Stomach (tissue), 9 donors: ENCODE results near the gene SLC5A5. TPM values are rescaled to one million over a fixed set of nuclear protein-coding genes. Genes with fewer than 3 reads are reported as not detected.

Experiments
- DNase-seq, 2 donors: peaks; one replicate each; pipeline versions ENCODE4 v3.0.0 to v3.0.0-alpha.2; 2013 to 2019
- H3K27ac ChIP-seq, 5 donors: fragments of 200-600 bp in 4 of 5; sonication (generic) in 4 of 5; one replicate each; pipeline ENCODE4 v1.5.1; 2013 to 2019; ENCODE audit warnings: mild to moderate bottlenecking in 1 of 5, moderate library complexity in 1 of 5
- H3K27me3 ChIP-seq, 3 donors: fragments of 200-600 bp; sonication (generic); one replicate each; pipeline ENCODE4 v1.5.1; 2017 to 2019; ENCODE audit warnings: mixed run types in 1 of 3
- H3K36me3 ChIP-seq, 4 donors: fragments of 200-600 bp; sonication (generic); 1 replicate in 3 of 4; 2 replicates in 1 of 4; pipeline ENCODE4 v1.5.1; 2016 to 2019
- H3K4me1 ChIP-seq, 4 donors: fragments of 200-600 bp; sonication (generic); one replicate each; pipeline ENCODE4 v1.5.1; 2016 to 2019
- H3K4me3 ChIP-seq, 4 donors: fragments of 200-600 bp; sonication (generic) in 3 of 4; one replicate each; pipeline ENCODE4 v1.5.1; 2016 to 2019; ENCODE audit warnings: mild to moderate bottlenecking in 1 of 4
- H3K9me3 ChIP-seq, 4 donors: fragments of 200-600 bp; sonication (generic); one replicate each; pipeline ENCODE4 v1.5.1; 2016 to 2019
- EP300 ChIP-seq: sonication (generic); formaldehyde crosslinking; IDR thresholded peaks from one replicate; pipeline ENCODE4 v1.6.1; 2017; ENCODE audit warnings: antibody characterized with exemption
- POLR2A ChIP-seq, 4 donors: fragments of 450-650 bp; IDR thresholded peaks; one replicate each; pipeline ENCODE4 v1.6.1; 2016; ENCODE audit warnings: antibody characterized with exemption in 4 of 4, control low read depth in 2 of 4, mild to moderate bottlenecking in 1 of 4, moderate library complexity in 1 of 4
- POLR2AphosphoS5 ChIP-seq, 3 donors: sonication (generic); formaldehyde crosslinking; IDR thresholded peaks; one replicate each; pipeline ENCODE4 v1.6.1; 2016; ENCODE audit warnings: antibody characterized with exemption in 3 of 3
- WGBS, 5 donors: extraction: QIAGEN DNeasy Blood & Tissue Kit in 3 of 5; methylation state at CpG; one replicate each; pipeline versions ENCODE4 v1.1.5 to v1.1.7; 2013 to 2018; 5-methylcytosine and 5-hydroxymethylcytosine counted together
- intact Hi-C: fragments of 100-400 bp; cut with DNase I; formaldehyde crosslinking; loops from one replicate; pipeline ENCODE4 v1.15.1; 2023; ENCODE audit warnings: low total_unique reads
- polyA plus RNA-seq, 3 donors: library from polyadenylated mRNA; stranded (reverse); fragments of 200-250 nt; gene quantifications; one replicate each; pipeline ENCODE4 v1.2.3, GENCODE V29; 2013
- total RNA-seq, 5 donors: library from RNA; depleted of rRNA; stranded (reverse); fragments of >200 nt; gene quantifications; one replicate each; pipeline versions ENCODE4 v1.1.0 to v1.2.3, GENCODE V29; 2014 to 2016
- TF ChIP-seq, protein P1 (sequence below), 7 experiments: fragments of 450-650 bp in 4 of 7; fragments of 200-600 bp in 3 of 7; sonication (generic) in 3 of 7; IDR thresholded peaks; one replicate each; pipeline ENCODE4 v1.5.1; 2016 to 2019; ENCODE audit warnings: antibody characterized with exemption in 7 of 7, control low read depth in 2 of 7, mild to moderate bottlenecking in 1 of 7
- donor health status: healthy with polysubstance abuse.
- donor health status: Bipolar disorder and iron deficiency.
- donor health status: healthy.

SLC5A5 gene
- total and polyA plus RNA-seq, 8 donors: 1.3 to 116 (median 19.7) TPM; not detected in 1

DNA sequence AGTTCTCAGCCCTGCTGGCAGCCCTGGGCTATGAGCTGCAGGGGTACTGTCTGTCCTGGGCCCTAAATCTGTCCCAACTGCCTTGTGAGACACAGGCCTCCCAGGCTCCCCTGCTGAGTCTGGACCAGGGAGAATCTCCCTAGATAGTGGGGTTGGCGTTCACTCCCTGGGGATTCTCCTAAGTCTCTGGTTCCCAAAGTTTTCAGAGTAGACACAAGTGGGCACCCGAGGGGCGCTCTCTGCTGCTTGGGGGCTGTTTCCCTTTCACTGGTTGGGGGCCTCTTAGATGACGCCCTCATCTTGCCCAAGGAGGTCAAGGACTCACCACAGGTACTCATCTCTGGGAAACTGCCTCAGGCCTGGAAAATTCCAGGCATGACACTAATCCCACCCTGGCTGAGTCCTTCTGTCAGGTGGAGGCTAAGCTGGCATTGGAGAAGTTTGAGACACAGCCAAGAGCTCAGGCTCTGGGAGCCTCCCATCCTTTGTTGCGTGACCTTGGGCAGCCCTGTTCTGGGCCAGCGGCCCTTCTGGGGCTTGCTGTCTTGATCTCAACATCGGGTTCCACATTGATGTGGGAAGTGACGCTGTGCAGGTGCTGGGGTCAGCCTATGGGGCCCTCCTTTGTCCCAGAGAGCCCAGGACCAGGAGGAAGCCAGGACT, 8.1 kb upstream of the SLC5A5 start:
- H3K27me3 ChIP-seq: no peaks in the 10 kb centered on the region
- WGBS, 5 donors: 66 to 82% (median 73%) methylated on average over 4 to 8 of the region's 8 CpGs
- intact Hi-C loops: loop anchor here (5.0 to 10.0 kb wide), 2 partner anchors 74 to 131 kb away; no protein-coding TSS in a partner anchor
- peaks cover 33 to 75% (median 59%) of the 10 kb centered on the region in 4 donors for H3K4me1 ChIP-seq
- no peak for DNase-seq
- peak overlapping the region; percentile 55 to 98 (median 91) for H3K27ac ChIP-seq
- TF ChIP-seq POLR2A (IDR thresholded peaks at IDR 0.05) (no peak), EP300 (no peak), POLR2AphosphoS5 (IDR thresholded peaks at IDR 0.05) (no peak)
- TF ChIP-seq, protein P1, sequence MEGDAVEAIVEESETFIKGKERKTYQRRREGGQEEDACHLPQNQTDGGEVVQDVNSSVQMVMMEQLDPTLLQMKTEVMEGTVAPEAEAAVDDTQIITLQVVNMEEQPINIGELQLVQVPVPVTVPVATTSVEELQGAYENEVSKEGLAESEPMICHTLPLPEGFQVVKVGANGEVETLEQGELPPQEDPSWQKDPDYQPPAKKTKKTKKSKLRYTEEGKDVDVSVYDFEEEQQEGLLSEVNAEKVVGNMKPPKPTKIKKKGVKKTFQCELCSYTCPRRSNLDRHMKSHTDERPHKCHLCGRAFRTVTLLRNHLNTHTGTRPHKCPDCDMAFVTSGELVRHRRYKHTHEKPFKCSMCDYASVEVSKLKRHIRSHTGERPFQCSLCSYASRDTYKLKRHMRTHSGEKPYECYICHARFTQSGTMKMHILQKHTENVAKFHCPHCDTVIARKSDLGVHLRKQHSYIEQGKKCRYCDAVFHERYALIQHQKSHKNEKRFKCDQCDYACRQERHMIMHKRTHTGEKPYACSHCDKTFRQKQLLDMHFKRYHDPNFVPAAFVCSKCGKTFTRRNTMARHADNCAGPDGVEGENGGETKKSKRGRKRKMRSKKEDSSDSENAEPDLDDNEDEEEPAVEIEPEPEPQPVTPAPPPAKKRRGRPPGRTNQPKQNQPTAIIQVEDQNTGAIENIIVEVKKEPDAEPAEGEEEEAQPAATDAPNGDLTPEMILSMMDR (IDR thresholded peaks at IDR 0.05): no peak
- no peaks in the 10 kb centered on the region for H3K9me3 ChIP-seq
- peaks cover 32 to 51% (median 50%) of the 10 kb centered on the region in 4 donors for H3K36me3 ChIP-seq
- H3K4me3 ChIP-seq: peak overlapping the region in 1 of 4 donors; percentile 99

DNA sequence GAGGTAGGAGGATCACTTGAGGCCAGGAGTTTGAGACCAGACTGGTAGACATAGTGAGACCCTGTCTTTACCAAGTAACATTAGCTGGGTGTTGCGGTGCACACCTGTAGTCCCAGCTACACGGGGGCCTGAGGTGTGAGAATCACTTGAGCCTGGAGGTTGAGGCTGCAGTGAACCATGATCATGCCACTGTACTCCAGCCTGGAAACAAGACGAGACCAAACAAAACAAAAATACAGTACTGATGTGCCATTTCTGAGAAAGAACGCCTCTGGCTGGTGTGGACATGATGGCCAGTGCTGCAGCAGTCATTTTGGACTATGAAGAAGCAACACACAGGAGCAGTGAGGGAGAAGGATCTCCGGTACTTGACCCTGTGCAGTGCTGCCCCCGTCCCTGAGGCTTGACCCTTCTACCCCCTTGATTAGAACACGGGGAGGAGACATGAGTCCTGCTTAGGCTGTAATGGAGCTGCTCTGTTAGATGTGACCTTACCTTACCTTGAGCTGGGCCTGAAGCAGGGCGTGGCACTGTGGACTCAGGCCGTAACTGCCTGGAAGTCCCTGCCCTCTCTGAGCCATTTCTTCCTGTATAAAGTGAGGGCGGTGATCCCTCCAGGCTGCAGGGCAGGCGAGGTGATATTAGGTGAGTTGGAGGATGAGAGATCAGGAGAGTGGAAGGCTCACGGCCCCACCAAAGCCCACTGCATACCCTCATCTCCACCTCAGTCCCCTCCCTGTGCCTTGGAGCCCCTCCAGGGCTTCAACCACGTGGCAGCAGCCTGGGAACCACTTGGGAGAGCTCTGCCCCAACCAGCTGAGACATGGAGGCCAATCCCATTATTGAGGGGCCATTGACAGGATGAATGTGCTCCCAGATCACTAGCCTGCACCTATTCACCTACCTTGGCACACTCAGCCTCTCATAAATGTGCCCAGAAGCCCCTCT, 6.1 kb upstream of the SLC5A5 start:
- WGBS, 5 donors: 38 to 67% (median 43%) methylated on average over 7 to 13 of the region's 13 CpGs
- H3K9me3 ChIP-seq: no peaks in the 10 kb centered on the region
- peak overlapping the region; percentile 55 to 98 (median 91) for H3K27ac ChIP-seq
- peaks cover 0 to 17% (median 10%) of the 10 kb centered on the region in 3 donors for H3K27me3 ChIP-seq
- peaks cover 32 to 51% (median 50%) of the 10 kb centered on the region in 4 donors for H3K36me3 ChIP-seq
- H3K4me3 ChIP-seq: no peak overlapping the region
- TF ChIP-seq POLR2AphosphoS5 (IDR thresholded peaks at IDR 0.05) (peak in 2 of 3 donors; percentile 69 to 95), EP300 (no peak)
- peaks cover 32 to 65% (median 50%) of the 10 kb centered on the region in 4 donors for H3K4me1 ChIP-seq
- intact Hi-C loops: loop anchor here (10.0 kb wide), 1 partner anchor 129 kb away; no protein-coding TSS in a partner anchor
- peak; percentile 78 to 82 for DNase-seq

DNA sequence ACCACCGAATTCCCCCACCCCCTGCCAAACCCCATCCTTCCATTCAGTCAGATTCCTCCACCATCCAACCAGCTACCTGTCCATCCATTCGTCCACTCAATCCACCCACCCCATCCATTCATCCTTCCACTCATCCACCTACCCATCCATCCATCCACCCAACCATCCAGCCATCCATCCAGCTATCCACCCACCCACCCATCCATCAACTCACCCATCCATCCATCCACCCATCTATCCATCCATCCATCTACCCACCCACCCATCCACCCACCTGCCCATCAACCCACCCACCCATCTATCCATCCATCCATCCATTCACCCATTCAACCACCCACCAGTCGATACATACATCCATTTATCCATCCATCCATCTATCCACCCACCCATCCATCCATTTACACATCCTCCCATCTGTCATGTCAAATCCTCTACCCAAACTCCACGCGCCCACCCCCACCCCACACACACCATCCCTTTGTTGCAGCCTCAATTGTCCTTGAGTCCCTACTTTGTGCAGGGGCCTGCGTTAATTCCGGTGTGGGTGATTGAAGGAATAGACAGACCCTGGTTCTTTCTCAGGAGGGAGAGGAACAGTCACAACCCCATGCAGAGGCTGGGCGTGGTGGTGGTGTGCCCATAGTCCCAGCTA, 5.3 kb upstream of the SLC5A5 start:
- intact Hi-C loops: loop anchor here (10.0 kb wide), 1 partner anchor 128 kb away; no protein-coding TSS in a partner anchor
- Histone ChIP-seq H3K27ac (peak overlapping the region; percentile 14 to 98 (median 91)), H3K4me1 (peaks cover 24 to 57% (median 42%) of the 10 kb centered on the region in 4 donors), H3K27me3 (peaks cover 0 to 25% (median 18%) of the 10 kb centered on the region in 3 donors), H3K36me3 (peaks cover 30 to 49% (median 43%) of the 10 kb centered on the region in 4 donors), H3K9me3 (no peaks in the 10 kb centered on the region), H3K4me3 (no peak overlapping the region)
- DNase-seq: no peak
- TF ChIP-seq, protein P1 (IDR thresholded peaks at IDR 0.05): no peak
- TF ChIP-seq POLR2AphosphoS5 (IDR thresholded peaks at IDR 0.05) (no peak), POLR2A (IDR thresholded peaks at IDR 0.05) (no peak), EP300 (no peak)
- 84 to 87% (median 86%) methylated on average over 8 of the region's 8 CpGs for WGBS, 5 donors

DNA sequence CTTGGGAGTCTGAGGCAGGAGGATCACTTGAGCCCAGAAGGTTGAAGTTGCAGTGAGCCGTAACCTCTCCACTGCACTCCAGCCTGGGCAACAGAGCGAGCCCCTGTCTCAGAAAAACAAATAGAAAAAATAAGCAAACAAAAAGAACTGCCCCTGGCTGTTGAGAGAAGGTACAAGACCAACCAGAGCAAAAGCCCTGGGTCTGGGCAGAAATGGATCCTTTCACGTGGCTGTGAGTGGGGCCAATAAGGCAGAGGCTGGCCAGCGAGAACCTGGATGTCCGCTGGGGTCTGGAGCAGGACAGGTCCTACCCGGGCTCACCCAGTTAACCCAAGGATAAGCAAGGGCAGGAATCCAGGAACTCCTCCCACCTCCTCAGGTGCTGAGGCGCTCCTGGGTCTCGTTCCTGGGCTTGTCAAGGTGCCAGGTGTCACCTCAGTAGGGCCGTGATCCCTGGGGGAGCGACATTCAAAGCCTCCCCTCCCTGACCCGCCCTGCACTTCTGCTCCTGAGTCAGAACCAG, 4.7 kb upstream of the SLC5A5 start:
- H3K36me3 ChIP-seq: peaks cover 24 to 44% (median 37%) of the 10 kb centered on the region in 4 donors
- peak overlapping the region in 3 of 5 donors; percentile 2 to 12 (median 6) for H3K27ac ChIP-seq
- H3K4me1 ChIP-seq: peaks cover 21 to 56% (median 41%) of the 10 kb centered on the region in 4 donors
- peaks cover 6 to 30% (median 24%) of the 10 kb centered on the region in 3 donors for H3K27me3 ChIP-seq
- WGBS, 5 donors: 30 to 53% (median 36%) methylated on average over 6 to 11 of the region's 11 CpGs
- TF ChIP-seq POLR2A (IDR thresholded peaks at IDR 0.05) (no peak), POLR2AphosphoS5 (IDR thresholded peaks at IDR 0.05) (no peak), EP300 (no peak)
- TF ChIP-seq, protein P1 (IDR thresholded peaks at IDR 0.05): no peak
- intact Hi-C loops: loop anchor here (10.0 kb wide), 1 partner anchor 128 kb away; no protein-coding TSS in a partner anchor
- H3K9me3 ChIP-seq: no peaks in the 10 kb centered on the region
- peak; percentile 40 to 43 for DNase-seq
- H3K4me3 ChIP-seq: no peak overlapping the region
